DOHH2 (cell line): ENCODE measurements around the gene MRPS34.

Experiments
- CTCF ChIP-seq: fragments of 200-600 bp; sonication (generic); IDR thresholded peaks from one replicate; pipeline ENCODE4 v1.5.1; 2014; ENCODE audit warnings: antibody characterized with exemption, mild to moderate bottlenecking, low read depth, low read length; ENCODE audit not compliant: poor library complexity, severe bottlenecking
- EZH2phosphoT487 ChIP-seq: fragments of 200-600 bp; sonication (generic); IDR thresholded peaks from 2 replicates; pipeline ENCODE4 v1.6.1; 2017; ENCODE audit warnings: borderline replicate concordance, mild to moderate bottlenecking, antibody characterized with exemption, low read length, moderate library complexity, mixed read lengths

GRCh38 chr16:1761751-1762150, 11.2 kb downstream of the MRPS34 start:
- TF ChIP-seq CTCF (no peak), EZH2phosphoT487 (no peak)
